ENCODE results near the gene MYO3A.

Gene MYO3A

GRCh38 chr10:26215935-26216584 is 282.0 kb downstream of the MYO3A start:
- DNase-seq = no peak

- peak in 1 of 14 donors; percentile 10 for DNase-seq
Measured at GRCh38 chr10:26216585-26217395, 282.8 kb downstream of the MYO3A start, which contains the start of gene GAD2. TSS of gene GAD2 (plus strand) at chr10:26216774. CDS start at chr10:26216810, 36 bp downstream.

DNA sequence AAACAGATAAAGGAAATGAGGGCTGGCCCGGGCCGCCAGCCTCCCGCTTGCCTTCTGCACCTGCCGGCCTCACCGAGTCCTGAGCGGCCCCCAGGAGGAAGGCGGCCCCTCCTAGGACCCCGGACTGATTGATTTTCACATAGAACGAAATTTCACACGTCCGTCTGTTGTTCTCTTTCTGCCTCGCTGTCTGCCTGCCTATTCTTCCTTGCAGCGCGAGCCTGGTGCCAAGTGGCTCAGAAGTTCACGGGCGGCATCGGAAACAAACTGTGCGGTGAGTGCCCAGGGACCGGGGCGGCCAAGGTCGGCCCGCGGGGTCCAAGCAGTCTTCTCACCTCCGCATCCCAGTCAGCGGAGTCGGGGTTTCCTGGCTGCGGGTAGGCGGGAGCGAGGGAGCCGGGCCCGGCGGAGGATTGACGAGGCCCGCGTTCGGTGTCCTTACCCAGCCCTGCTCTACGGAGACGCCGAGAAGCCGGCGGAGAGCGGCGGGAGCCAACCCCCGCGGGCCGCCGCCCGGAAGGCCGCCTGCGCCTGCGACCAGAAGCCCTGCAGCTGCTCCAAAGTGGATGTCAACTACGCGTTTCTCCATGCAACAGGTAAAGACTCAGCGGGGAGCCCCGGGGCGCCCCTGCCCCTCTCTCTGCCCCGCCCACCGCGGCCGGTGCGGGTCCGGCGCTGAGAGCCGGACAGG is 283.5 kb downstream of the MYO3A start:
- DNase-seq = no peak

- DNase-seq = no peak
Measured at GRCh38 chr10:26219676-26220075, 285.6 kb downstream of the MYO3A start.

DNA sequence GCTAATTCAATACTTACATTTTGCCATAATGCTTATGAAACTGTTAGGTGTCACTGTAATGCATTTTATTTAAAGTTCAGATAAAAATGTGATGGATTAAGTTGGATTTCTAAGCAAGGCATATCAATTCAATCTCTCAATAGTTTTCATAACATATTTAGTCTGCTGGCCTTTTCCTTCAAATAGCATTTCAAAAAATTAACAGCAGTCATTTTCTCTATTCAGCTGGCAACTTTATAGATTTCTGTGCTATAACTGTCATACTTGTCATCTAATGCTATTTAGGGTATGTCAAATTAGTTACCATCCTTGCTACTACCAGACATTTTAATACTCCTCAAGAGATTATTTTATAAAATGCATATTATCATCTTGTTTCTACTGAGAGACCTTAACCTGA is 286.9 kb downstream of the MYO3A start:
- DNase-seq = no peak

- no peak for DNase-seq
Measured at GRCh38 chr10:26221541-26221940, 287.5 kb downstream of the MYO3A start.

- DNase-seq = no peak
Measured at GRCh38 chr10:26222563-26222962, 288.5 kb downstream of the MYO3A start.

- no peak for DNase-seq
Measured at GRCh38 chr10:26225322-26225721, 291.3 kb downstream of the MYO3A start.

DNA sequence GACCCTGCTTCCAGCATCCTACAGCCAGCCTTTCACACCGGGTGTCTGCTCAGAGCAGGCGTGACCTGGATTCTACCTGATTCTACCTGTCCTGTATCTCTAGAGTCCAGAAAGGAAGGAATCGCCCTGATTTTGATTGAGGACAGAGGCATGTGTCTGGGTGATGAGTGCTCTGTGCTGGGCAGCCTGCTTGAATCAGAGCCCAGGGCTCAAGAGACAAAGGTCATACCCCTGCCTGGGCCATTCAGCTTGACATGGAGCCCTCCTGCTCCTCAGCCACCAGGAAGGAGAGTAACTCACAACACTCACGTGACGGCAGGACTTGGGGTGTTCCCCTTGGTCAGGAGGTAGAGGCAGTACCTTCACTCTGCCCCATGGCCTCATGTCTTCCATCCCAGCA is 293.8 kb downstream of the MYO3A start:
- no peak for DNase-seq

DNA sequence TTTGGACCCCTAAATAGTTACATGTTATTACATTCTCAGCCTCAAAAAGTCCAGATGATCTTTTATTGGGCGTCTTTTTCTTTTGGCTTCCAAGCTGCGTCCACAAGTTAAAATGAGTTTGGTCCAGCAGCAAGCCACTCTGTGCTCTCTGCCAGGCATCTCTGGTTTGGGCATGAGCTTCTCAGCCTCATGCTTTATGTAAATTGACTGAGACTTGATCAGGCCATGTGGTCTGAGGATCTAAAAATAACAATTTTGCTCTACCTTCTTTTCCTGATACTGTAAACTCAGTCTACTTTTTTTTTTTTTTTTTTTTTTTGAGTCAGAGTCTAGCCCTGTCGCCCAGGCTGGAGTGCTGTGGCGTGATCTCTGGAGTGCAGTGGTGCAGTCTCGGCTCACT is 298.1 kb downstream of the MYO3A start:
- DNase-seq = no peak

DNA sequence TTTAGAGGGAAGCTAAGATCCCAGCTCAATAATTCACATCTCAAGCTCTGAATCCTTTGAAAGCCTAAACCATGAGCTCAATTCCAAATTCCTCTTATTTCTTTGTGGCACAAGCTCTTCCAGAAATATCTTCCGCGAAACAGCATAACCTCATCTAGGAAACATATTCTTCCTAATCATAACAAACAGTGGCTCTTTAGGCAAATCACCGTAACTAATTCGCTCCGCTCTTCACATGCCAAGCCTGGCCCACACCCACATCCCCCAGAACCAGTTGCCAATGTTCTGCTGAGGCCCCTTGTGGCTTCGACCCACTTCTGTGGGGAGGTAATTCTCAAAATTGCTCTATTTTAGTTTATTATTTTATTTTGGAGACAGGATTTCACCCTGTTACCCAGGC is 301.7 kb downstream of the MYO3A start:
- DNase-seq = no peak

DNA sequence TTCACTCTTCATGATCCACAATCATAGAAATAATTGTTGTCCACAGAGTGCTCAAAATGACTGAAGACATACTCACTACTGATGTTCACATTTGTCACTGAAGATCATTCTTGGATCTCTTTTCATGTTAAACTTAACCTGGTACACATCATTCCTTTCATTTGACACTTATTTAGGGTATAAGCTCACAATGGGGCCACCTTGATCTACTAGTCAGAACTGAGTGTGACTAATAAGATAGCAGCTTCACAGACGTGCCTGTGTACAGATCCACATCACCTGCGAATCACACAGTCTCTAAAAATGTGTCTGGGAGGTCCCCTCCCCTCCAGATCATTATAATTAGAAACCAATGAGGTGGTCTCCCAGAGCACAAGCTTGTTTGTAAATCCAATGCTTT is 304.3 kb downstream of the MYO3A start:
- no peak for DNase-seq

- DNase-seq = no peak
Measured at GRCh38 chr10:26242706-26243350, 308.8 kb downstream of the MYO3A start.

GRCh38 chr10:26243351-26243720 is 309.3 kb downstream of the MYO3A start:
- no peak for DNase-seq

GRCh38 chr10:26249681-26250080 is 315.7 kb downstream of the MYO3A start:
- DNase-seq = no peak

GRCh38 chr10:26251925-26252324 is 317.9 kb downstream of the MYO3A start:
- DNase-seq = no peak

GRCh38 chr10:26254616-26255015 is 320.6 kb downstream of the MYO3A start:
- DNase-seq = no peak

- no peak for DNase-seq
Measured at GRCh38 chr10:26259341-26259740, 325.3 kb downstream of the MYO3A start.

All from C1 segment of cervical spinal cord (tissue), 14 donors.